CD4-positive, alpha-beta T cell treated with Interleukin-15 for 4 hours (primary cell): ENCODE results near the gene APOL5.
"Not testable (repeated sequence)": the region's sequence is repeated elsewhere in the genome, so short reads cannot be mapped to it uniquely, and the experiment has no call there.

ENCODE experiments used
- DNase-seq: peaks from one replicate; pipeline ENCODE4 v3.0.0-alpha.2; 2020; ENCODE audit warnings: low spot score

Gene APOL5

DNA sequence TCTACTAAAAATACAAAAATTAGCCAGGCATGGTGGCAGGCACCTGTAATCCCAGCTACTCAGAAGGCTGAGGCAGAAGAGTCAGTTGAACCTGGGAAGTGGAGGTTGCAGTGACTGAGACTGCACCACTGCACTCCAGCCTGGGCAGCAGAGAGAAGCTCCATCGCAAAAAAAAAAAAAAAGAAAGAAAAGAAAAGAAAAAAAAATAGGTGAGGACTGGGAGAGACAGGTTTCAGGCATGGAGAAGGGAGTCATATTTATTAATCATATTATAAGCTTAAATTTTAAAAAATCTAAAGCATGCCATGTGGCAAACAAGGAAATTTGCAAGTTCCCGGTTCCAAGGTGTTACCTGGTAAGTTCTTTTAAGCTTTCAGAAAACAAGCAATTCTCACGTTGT lies at the start of gene APOL5:
TSS of gene APOL5 (plus strand) at position 301 of the 400 bp plus-strand sequence. CDS start at position 301, 0 bp downstream.
- DNase-seq = no peak

- no peak for DNase-seq
These were observed 43.3 kb upstream of the APOL5 start for GRCh38 chr22:35674335-35674734.

DNA sequence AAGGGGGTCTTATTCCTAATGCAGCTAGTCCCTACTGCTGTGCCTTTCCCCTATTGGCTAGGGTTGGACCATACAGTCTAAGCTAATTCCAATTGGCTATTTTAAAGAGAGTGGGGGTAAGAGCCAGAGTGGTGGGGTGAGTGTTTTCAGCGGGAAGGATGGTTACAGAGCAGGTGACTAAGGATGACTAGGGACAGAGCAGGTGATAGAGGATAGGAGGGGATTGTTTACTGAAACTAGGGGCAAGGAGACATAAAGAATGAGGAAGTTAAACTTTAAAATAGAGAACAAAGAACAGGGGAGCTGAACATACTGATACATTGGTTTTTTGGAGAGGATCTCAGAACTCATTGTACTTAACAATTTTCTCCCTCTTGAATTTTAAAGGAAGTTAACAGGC lies 41.6 kb upstream of the APOL5 start:
- not testable (repeated sequence) for DNase-seq

DNA sequence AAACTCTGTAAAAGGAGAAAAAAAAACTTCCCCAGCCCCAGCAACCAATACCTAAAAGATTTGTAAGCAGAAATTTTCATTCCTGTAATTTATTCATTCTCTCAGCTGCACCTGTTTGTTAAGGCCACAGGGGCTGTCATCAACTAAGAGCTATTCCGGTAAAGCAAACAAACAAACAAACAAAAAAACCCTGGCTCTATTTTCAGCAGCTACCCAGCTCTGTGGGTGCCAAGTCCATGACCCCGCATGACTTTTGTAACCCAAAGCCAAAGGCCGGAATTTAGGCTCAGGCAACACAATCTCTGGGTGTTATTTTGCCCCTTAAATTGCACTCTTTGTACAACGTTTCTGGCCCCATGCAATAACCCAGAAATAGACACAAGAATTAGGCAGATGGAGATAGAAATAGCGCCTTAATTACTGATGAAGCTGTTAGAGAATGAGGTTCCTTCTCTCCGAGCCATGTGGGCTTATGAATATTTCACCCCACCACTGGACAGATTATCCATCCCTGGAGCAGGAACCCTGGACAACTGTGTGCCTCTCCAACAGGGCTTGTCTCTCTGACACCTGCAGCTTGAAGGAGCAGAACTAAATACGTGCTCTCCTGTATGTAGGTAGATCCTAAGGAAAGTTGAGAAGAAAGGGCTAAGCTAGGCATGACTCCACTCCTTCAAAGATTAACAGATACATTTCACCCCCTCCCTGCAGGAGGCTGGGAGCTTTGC lies 40.0 kb upstream of the APOL5 start:
- DNase-seq = no peak

DNA sequence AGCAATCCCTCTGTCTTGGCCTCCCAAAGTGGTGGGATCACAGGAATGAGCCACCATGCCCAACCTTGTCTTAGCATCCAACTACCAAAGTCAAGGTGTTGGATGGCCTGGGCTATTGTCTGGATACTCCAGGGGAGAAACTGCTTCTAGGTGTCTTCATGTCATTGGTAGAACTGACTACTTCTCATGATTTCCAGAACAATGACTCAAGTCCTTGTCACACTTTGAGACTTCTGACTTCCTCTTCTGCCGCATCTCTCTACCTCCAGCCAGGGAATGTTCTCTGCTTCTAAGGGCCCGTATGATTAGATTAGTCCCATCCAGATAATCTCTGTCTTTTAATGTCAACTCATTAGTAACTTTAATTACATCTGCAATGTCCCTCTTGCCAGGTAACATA lies 38.8 kb upstream of the APOL5 start:
- DNase-seq = no peak

- DNase-seq = peak; percentile 48
These were observed 38.2 kb upstream of the APOL5 start for GRCh38 chr22:35679492-35679891.

DNA sequence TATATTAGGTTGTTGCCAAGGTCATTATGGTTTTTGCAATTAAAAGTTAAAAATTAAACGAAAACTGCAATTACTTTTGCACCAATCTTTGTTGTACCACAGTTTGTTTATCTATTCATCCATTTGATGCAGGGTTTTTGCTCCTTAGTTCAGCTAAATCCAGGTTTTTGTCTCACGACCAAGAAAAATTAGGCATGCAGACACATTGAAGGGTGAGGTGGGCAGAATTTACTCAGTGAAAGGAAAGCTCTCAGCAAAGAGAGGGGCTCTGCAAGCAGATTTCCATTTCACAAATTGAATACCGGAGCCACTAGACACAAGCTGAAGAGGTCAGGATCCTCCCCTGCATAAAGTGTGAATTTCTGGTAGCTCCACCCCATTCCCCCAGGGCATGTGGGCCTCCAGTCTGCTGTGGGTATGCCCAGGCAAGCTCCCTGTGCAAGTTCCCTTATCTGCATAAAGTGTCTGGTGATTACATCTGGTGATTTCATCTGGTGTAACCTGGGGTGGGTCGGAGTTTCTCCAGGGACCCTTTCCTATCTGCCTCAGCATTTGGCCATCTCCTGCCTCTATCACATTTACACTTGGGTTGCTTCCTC lies 36.1 kb upstream of the APOL5 start:
- DNase-seq = no peak

- DNase-seq = no peak
These were observed 34.1 kb upstream of the APOL5 start for GRCh38 chr22:35683560-35683959.

DNA sequence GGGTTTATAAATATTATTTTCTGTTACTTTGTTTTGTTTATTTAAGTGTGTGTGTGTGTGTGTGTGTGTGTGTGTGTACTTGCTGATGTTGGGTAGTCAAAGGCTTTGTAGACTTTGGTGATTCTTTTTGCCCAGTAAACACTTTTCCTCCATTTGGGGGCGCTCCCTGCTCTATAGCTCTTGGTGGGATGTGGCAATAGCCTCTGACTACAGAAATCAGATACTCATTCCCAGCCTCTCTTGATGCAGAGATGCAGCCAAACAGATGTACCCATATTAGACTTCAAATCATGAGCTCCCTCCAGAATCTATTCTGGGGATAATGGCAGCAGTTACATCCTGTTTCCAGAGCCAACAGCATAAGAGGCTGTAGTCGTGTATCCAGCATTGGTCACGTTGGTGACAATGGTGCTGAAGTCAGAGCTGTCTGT lies 33.4 kb upstream of the APOL5 start:
- DNase-seq = no peak

DNA sequence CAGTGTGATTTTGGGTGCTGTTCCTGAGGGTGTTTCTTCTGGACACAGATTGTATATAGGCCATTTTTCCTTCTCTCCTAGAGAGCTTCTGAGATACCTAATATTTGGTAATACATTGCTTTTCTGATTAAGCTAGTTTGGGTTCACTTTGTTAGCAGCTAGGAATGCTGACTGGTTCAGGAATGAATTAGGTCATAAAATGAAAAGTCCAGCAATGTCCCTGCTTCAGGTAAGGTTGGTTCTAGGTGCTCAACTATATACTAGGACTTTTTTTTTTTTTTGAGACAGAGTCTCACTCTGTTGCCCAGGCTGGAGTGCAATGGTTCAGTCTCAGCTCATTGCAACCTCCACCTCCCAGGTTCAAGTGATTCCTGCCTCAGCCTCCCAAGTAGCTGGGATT lies 32.9 kb upstream of the APOL5 start:
- DNase-seq = no peak

DNA sequence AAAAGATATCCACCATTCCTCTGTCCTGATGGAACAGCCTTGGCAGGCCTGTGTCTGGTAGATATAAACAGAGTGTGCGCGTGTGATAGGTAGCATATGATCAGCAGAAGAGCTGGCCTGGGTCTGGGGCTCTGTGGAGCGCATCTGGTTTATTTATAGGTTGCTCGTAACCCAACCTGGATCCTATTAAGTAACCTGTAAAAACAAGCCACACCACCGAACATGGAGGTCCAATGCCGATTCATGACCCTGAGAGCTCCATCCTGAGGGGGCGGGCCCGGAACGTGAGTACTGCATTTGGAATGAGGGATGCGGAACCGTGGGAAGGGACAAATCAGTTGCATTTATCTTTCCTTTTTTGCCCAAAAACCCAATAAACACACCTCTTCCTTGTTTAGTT lies 31.9 kb upstream of the APOL5 start:
- no peak for DNase-seq

DNA sequence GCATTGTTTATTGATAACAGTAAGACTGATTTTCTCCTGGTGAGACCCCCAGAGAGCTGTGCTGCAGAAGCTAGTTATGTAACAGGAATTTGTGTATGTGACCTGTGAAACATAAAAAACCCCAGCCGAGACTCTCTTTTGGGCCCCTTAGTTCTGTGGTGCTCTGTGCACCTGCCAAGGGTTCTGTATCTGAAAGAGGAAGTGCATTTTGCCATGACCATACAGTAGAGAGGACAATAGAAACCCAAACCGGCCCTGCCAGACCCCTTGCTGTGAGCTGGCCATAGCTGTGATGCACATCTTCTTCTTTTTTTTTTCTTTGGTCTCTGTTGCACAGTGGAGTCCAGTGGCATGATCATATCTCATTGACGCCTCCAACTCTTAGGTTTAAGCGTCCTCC lies 31.4 kb upstream of the APOL5 start:
- DNase-seq = no peak

DNA sequence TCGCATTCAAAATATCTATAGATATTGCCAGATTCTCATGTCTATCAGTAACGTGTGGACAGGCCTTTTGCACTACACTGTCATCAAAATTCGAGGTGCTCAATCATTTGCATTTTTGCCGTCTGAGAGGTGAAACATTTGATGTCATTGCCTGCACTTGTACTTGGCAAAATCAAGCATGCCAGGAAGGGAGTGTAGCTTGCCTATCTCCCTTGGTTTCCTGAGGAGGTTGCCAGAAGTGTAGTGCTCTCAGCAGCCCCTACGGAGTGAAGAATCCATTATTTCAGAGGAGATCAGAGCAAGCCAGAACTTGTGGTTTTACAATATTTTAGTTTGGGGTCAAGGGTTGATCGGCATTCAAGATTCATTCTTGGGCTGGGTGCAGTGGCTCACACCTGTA lies 30.2 kb upstream of the APOL5 start:
- DNase-seq = no peak

DNA sequence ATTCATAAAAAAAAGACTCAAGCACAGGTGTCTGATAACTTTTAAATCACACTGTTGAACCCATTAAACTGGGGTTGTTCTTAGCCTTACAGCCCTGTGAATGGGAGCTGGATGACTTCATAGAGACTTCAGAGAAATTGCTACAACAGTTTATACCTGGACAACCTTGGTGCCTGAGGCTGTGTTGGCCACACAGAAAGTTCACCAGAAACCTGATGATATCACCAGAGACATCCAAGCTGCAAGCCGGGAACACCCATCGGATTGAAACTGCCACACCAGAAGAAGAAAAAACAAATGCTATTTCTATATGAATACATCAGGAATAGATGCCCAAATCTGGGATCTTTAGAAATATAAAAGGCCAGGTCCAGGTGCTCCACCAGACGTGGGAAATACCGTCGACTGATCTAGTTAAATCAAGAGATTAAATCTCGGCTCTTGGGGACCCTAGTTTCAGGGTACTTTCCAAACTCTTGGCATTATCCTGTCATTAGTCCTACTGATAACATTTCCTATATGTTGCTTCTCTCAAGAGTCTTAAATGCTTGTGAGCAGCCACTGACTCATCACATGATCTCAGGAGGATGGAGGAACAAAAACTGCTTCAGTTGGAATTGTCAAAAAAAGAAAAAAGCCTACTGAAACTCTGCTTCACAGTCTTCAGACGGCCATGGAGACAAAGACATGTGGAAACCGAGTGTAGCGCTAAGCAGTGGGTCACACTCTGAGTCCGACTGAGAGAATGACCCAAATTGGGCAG lies 28.6 kb upstream of the APOL5 start:
- DNase-seq = no peak

GRCh38 chr22:35690001-35690400 lies 27.7 kb upstream of the APOL5 start:
- no peak for DNase-seq

- no peak for DNase-seq
These were observed 22.5 kb upstream of the APOL5 start for GRCh38 chr22:35695202-35695601.

GRCh38 chr22:35697142-35697541 lies 20.5 kb upstream of the APOL5 start:
- no peak for DNase-seq

- not testable (repeated sequence) for DNase-seq
These were observed 17.8 kb upstream of the APOL5 start for GRCh38 chr22:35699852-35700251.

DNA sequence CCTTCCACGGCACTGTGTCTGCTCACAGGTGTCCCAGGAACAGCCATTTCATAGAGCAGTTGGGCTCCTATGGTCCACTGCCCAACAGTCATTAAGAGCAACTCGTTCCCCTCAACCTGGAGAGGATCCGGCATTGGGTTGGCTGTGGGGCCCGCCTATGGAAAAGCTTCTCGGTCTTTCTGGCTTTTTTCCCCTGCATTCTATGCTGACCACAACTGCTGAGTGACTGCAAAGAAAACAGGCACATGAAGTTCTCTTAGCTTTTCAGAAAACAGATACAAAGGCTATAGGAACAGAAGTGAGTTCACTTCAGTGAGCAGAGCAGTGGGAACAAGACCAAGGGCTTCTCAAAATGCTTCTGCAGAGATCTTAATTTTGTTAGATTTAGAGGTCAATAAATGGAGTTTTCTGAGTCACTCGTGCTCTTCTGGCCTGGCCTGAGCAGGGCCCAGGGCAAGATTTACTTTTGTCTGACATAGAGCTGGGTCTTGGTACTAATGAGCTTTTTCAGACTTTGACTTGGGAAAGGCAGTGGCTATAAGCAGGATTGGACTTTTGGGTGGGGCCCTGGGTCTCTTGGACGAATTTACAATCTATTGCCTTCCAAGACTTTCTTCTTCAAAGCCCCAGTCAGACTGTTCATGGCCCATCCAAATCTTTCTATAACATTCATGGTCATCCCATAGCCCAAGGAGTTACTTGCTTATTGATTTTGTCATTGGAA lies 13.6 kb upstream of the APOL5 start:
- DNase-seq = no peak

DNA sequence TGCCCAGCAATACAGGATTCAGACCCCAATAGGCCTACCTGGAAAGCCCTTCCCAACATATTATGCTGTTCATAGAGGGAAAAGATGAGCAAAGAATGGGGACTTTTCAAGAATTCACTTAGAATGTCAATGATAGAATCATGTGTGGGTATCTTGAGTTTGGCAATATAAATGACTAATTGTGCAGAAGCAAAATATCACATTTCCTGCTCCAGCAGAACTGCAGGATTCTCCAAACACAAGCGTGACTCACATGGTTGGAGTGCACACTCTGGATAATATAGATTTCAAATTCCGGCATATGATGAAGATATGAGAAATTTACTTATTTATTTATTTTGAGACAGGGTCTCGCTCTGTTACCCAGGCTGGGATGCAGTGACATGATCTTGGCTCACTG lies 12.5 kb upstream of the APOL5 start:
- DNase-seq = no peak

DNA sequence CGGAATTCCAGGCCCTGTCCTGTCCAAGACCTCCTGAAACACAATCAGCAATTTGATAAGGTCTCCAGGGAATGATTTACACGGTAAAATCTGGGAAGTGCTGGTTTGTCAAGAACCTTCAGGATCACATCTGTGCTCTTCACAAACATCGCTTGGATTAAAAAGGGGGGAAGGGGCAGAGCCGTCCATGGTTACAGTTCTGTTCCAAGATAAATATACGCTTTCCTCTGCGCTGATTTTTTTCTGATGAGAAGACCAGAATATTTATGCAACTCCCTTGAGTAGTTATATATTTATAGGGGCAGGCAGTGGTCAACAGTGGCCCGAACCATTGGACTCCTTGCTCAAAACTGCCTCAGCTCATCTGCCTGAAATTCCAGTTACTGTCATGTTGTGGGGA lies 9.2 kb upstream of the APOL5 start:
- DNase-seq = no peak

DNA sequence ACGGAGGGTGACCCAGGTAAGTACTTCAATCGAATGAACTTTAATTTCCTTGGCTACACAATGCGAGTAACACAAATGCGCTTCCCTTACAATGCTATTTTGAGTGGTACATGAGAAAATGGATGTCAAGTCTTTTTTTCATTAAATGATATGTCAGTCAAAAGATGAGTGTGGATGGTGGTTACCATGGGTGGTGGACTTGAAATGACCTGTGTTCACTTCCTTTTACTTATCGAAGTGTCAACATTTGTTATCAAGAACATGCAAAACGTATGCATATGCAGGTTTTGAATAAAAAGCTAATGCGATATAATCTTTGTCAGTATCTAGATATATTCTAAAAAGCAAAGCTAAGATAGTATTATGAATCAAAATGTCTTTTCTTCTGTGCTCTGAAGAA lies 8.8 kb upstream of the APOL5 start:
- DNase-seq = no peak

DNA sequence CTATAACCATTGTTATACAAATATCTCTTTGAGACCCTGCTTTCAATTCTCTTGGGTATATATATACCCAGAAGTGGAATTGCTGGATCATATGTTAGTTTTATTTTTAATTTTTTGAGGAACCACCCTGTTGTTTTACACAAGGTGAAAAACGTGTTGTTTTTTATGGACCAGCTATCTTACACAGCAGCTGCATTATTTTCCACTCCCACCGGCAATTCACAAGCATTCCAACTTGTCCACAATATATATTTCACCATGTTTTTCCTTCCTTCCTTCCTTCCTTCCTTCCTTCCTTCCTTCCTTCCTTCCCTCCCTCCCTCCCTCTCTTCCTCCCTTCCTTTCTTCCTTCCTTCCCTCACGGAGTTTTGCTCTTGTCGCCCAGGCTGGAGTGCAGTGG lies 6.3 kb upstream of the APOL5 start:
- no peak for DNase-seq
